GM12872 (cell line): ENCODE results near the gene MAJIN.

Source experiments
- CTCF ChIP-seq: IDR thresholded peaks from 3 replicates; pipeline ENCODE4 v1.5.1; 2011; ENCODE audit warnings: low read depth, mild to moderate bottlenecking, low read length, moderate library complexity; ENCODE audit not compliant: insufficient read depth

MAJIN gene

GRCh38 chr11:64914123-64914522 is 57.8 kb downstream of the MAJIN start:
- no peak for TF ChIP-seq CTCF

GRCh38 chr11:64913171-64913727 is 58.7 kb downstream of the MAJIN start:
- no peak for TF ChIP-seq CTCF

- no peak for TF ChIP-seq CTCF
Measured at GRCh38 chr11:64911689-64912088, 60.2 kb downstream of the MAJIN start.

- TF ChIP-seq CTCF: no peak
Measured at GRCh38 chr11:64911142-64911541, 60.8 kb downstream of the MAJIN start.

GRCh38 chr11:64910451-64911093 is 61.3 kb downstream of the MAJIN start:
- no peak for TF ChIP-seq CTCF

GRCh38 chr11:64909653-64910343 is 62.1 kb downstream of the MAJIN start:
- no peak for TF ChIP-seq CTCF

- no peak for TF ChIP-seq CTCF
Measured at GRCh38 chr11:64908766-64909165, 63.1 kb downstream of the MAJIN start.
